Lung (tissue), 12 donors: ENCODE data around the gene USP54. TPM values are rescaled to one million over a fixed set of nuclear protein-coding genes. Genes with fewer than 3 reads are reported as not detected.

Experiments used
- ATAC-seq: fragments of 200-7000 bp; cut with Tn5 transposase; one replicate; pipeline ENCODE4 v1.9.1; 2020; ENCODE audit warnings: moderate number of reproducible peaks; ENCODE audit not compliant: insufficient read depth, low FRiP score
- DNase-seq, 3 donors: peaks; one replicate each; pipeline ENCODE4 v3.0.0-alpha.2; 2013 to 2017
- H3K27ac ChIP-seq, 2 donors: one replicate each; pipeline ENCODE4 v1.5.1; 2013; ENCODE audit warnings: mild to moderate bottlenecking in 2 of 2, moderate library complexity in 2 of 2, control low read depth in 1 of 2, inconsistent platforms in 1 of 2, low read depth in 1 of 2, low read length in 1 of 2
- H3K27me3 ChIP-seq, 3 donors: one replicate each; pipeline ENCODE4 v1.5.1; 2013; ENCODE audit warnings: low read length in 2 of 3; ENCODE audit not compliant: control insufficient read depth in 3 of 3, insufficient read depth in 3 of 3
- H3K36me3 ChIP-seq, 4 donors: one replicate each; pipeline ENCODE4 v1.5.1; 2013; ENCODE audit warnings: low read length in 4 of 4, mild to moderate bottlenecking in 1 of 4, moderate library complexity in 1 of 4; ENCODE audit not compliant: control insufficient read depth in 4 of 4, insufficient read depth in 4 of 4
- H3K4me1 ChIP-seq, 5 donors: one replicate each; pipeline ENCODE4 v1.5.1; 2013; ENCODE audit warnings: low read length in 5 of 5, mild to moderate bottlenecking in 2 of 5, moderate library complexity in 1 of 5; ENCODE audit not compliant: control insufficient read depth in 5 of 5, insufficient read depth in 5 of 5
- H3K4me3 ChIP-seq: one replicate; pipeline ENCODE4 v1.5.1; 2013; ENCODE audit warnings: mild to moderate bottlenecking, control low read depth, moderate library complexity
- H3K9ac ChIP-seq, 2 donors: one replicate each; pipeline ENCODE4 v1.5.1; 2013; ENCODE audit warnings: low read length in 2 of 2, control low read depth in 1 of 2; ENCODE audit not compliant: insufficient read depth in 1 of 2
- H3K9me3 ChIP-seq, 4 donors: one replicate each; pipeline ENCODE4 v1.5.1; 2013; ENCODE audit warnings: low read length in 3 of 4, mild to moderate bottlenecking in 1 of 4, moderate library complexity in 1 of 4; ENCODE audit not compliant: control insufficient read depth in 4 of 4, insufficient read depth in 3 of 4
- CTCF ChIP-seq: IDR thresholded peaks from 2 replicates; pipeline ENCODE4 v1.5.1; 2012; ENCODE audit warnings: mild to moderate bottlenecking; ENCODE audit errors: control extremely low read depth, extremely low read depth
- WGBS, 2 donors: extraction: QIAGEN DNeasy Blood & Tissue Kit; methylation state at CpG; one replicate each; pipeline ENCODE4 v1.1.7; 2013; 5-methylcytosine and 5-hydroxymethylcytosine counted together
- polyA plus RNA-seq, 2 donors: library from polyadenylated mRNA; stranded (reverse); fragments of 200-250 nt; gene quantifications; one replicate each; pipeline ENCODE4 v1.2.1, GENCODE V29; 2013
- total RNA-seq, 2 donors: library from RNA; depleted of rRNA in 1 of 2; stranded (reverse); fragments of >200 nt in 1 of 2; gene quantifications; one replicate each; pipeline ENCODE4 v1.2.1, GENCODE V29; 2014 to 2021
- donor health status: control.
- donor health status: control.
- donor health status: Bipolar disorder and iron deficiency.
- donor health status: healthy.
- donor health status: DM: yes; HTN: yes; CAD: no.

The USP54 gene
- total and polyA plus RNA-seq, 4 donors = 19.7 to 165 (median 62.9) TPM

- Histone ChIP-seq H3K27ac (no peak overlapping the region), H3K4me3 (no peak overlapping the region), H3K9ac (no peak overlapping the region), H3K36me3 (no peaks in the 10 kb centered on the region), H3K27me3 (no peaks in the 10 kb centered on the region), H3K4me1 (no peaks in the 10 kb centered on the region), H3K9me3 (no peaks in the 10 kb centered on the region)
- 94 to 97% methylated on average over 6 of the region's 6 CpGs for WGBS, 2 donors
- no peak for TF ChIP-seq CTCF
- no peak for DNase-seq
- ATAC-seq = no peak
These were observed 31.6 kb downstream of the USP54 start for GRCh38 chr10:73559590-73559989.

- ATAC-seq (no peak), DNase-seq (no peak)
- Histone ChIP-seq H3K9me3 (no peaks in the 10 kb centered on the region), H3K27ac (no peak overlapping the region), H3K4me1 (no peaks in the 10 kb centered on the region), H3K27me3 (no peaks in the 10 kb centered on the region), H3K36me3 (no peaks in the 10 kb centered on the region), H3K4me3 (no peak overlapping the region), H3K9ac (no peak overlapping the region)
- 66 to 77% methylated on average over 2 of the region's 2 CpGs for WGBS, 2 donors
- TF ChIP-seq CTCF = no peak
These were observed 34.3 kb downstream of the USP54 start for GRCh38 chr10:73556855-73557254.

DNA sequence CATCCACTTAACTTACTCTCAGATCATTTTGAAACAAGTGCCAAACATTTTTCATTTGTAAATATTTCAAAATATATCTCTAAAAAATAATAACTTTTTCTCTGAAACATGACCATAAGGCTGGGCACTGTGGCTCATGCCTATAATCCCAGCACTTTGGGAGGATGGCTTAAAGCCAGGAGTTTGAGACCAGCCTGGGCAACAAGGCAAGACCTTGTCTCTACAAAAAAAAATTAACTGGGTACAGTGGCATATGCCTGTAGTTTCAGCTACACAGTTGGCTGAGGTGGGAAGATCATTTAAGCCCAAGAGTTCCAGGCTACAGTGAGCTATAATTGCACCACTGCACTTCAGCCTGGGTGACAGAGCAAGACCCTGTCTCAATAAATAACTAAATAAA is 36.4 kb downstream of the USP54 start:
- Histone ChIP-seq H3K4me1 (no peaks in the 10 kb centered on the region), H3K9me3 (no peaks in the 10 kb centered on the region), H3K36me3 (peaks cover 0 to 1% (median 0%) of the 10 kb centered on the region in 4 donors), H3K9ac (no peak overlapping the region), H3K4me3 (no peak overlapping the region), H3K27me3 (no peaks in the 10 kb centered on the region), H3K27ac (no peak overlapping the region)
- no peak for DNase-seq
- no peak for ATAC-seq
- TF ChIP-seq CTCF = no peak

DNA sequence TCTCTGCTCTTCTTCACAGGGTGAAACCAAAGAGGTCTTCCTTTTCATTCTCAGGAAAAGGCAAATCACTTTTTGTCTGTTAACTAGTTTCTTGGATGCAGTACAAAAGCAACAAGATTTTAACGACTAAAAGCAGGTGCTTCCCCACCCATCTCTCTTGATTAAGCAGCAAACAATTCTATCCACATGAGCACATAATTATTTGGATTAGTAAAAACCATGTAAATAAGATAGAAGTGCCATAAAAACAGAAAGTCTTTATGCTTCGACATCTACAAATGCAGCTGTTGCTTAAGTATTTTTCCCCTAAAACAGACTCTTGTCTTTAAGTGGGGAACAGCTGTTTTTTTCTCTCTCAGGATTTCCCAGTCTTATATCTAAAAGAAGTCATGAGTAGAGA is 37.4 kb downstream of the USP54 start:
- Histone ChIP-seq H3K9me3 (no peaks in the 10 kb centered on the region), H3K27ac (no peak overlapping the region), H3K27me3 (no peaks in the 10 kb centered on the region), H3K9ac (no peak overlapping the region), H3K36me3 (peaks cover 0 to 1% (median 0%) of the 10 kb centered on the region in 4 donors), H3K4me3 (no peak overlapping the region), H3K4me1 (no peaks in the 10 kb centered on the region)
- no peak for TF ChIP-seq CTCF
- DNase-seq (no peak), ATAC-seq (no peak)
- 38 to 65% methylated on average over 2 of the region's 2 CpGs for WGBS, 2 donors
